ENCODE data around the gene HYCC2.
A peak's percentile ranks its signal among the peaks of the same experiment; 100 is the strongest.
"Not testable (repeated sequence)": the region's sequence is repeated elsewhere in the genome, so short reads cannot be mapped to it uniquely, and the experiment has no call there.

HYCC2 gene

DNA sequence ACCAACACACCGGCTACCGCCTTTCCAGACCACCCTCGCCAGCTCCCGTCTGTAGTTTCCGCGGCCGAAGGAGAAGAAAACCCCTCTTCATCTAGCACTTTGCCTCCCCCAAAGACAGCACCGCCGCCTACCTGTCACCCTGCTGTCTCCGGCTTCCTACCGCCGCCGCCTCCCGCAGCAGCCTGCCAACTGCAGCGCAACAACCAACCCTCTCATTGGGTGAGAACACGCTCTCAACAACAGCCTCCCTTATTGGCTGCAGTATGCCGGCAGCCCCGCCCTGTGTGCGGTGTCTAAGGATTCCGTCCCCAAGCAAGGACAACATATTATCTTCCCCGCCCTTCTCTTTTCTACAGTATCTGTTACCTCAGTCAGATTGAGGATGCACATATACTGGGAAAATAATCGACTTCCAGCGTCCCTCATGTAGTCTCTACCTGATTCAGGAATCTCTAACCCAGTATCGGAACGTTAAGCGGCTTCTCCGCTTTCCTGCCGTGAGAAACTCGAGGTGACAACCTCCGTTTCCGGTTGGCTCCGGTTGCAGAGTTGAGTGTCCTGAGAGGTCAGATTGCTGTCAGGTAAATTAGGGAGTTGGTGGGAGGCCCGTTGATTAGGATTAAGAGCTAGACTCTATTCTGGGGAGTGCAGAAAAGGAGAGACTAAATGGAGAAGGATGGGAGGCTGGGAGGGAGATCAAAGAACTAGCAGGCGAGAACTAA lies at the start of gene HYCC2, which contains the start of gene NDUFB3:
TSS of gene HYCC2 (minus strand) at position 193 of the 722 bp plus-strand sequence. CDS start 47,662 bp downstream, outside the sequence.
TSS of gene NDUFB3 (plus strand) at position 523 of the 722 bp plus-strand sequence. CDS start 6,882 bp downstream, outside the sequence.
- no peaks in the 10 kb centered on the region for H3K9me3 ChIP-seq (ENCODE audit: control insufficient read depth, insufficient read depth, low read depth, low read length)
- no peaks in the 10 kb centered on the region for H3K27me3 ChIP-seq (ENCODE audit: control insufficient read depth, insufficient read depth, low read length)
- peak within 1 kb of the TSS; percentile 82 for H3K4me3 ChIP-seq (ENCODE audit: low read depth, low read length)
- H3K36me3 ChIP-seq (ENCODE audit: control insufficient read depth, insufficient read depth, low read length), result no peaks in the 10 kb centered on the region
- H3K27ac ChIP-seq (ENCODE audit: low read depth, low read length), result peak within 1 kb of the TSS; percentile 96
- H3K4me1 ChIP-seq (ENCODE audit: control insufficient read depth, insufficient read depth, low read length), result peaks cover 7% of the 10 kb centered on the region; the same call in 1 of the 2 replicates
- H3K9ac ChIP-seq (ENCODE audit: low read length), result peak within 1 kb of the TSS; percentile 92

DNA sequence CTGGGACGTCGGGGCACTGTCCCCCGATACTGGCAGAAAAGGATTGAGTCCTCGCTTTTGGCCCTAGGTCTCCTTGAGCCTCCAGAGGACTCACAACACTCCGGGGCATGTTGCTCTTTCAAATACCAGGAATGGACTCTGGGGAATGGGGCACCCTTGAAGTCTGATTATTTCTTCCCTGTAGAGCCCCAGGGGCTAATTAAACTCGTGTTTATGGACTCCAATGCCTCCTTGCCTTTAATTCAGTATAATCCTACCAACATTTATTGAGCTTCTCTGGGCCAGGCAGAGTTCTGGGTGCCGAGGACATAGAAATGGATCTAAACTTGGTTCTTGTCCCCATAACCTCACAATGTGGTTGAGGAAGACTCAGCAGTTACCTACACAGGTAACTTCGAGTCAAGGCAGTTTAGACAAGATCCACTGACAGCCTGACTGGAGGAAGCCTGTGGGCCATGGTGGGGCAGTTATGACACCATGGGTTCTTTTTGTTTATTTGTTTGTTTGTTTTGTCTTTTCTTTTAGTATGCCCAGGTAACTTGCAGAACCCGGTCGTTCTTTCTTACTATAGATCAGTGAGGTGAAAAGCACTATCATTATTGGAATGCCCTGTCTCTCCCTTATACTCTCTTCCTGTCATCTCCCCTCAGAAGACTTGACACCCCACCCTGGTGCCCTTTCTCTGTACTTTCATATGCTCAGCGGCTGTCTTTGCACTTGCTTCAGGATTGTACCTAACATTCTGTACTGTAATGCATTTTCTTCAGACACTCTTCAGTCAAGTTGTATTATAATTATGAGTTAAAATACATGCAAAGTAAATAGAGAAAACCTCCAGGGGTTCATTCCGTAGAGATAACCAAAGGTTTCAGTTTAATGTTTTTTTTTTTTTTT lies 47.7 kb upstream of the HYCC2 start:
- Histone ChIP-seq H3K27me3 (ENCODE audit: control insufficient read depth, insufficient read depth, low read length) (no peaks in the 10 kb centered on the region), H3K9ac (ENCODE audit: low read length) (peak overlapping the region; percentile 73), H3K4me3 (ENCODE audit: low read depth, low read length) (peak overlapping the region; percentile 72), H3K36me3 (ENCODE audit: control insufficient read depth, insufficient read depth, low read length) (no peaks in the 10 kb centered on the region), H3K9me3 (ENCODE audit: control insufficient read depth, insufficient read depth, low read depth, low read length) (0 out of 2 replicates have a peak, but pooled peaks cover 3% of the 10 kb centered on the region), H3K4me1 (ENCODE audit: control insufficient read depth, insufficient read depth, low read length) (peaks cover 24% of the 10 kb centered on the region), H3K27ac (ENCODE audit: low read depth, low read length) (peak overlapping the region; percentile 50; the same call in 1 of the 2 replicates)

DNA sequence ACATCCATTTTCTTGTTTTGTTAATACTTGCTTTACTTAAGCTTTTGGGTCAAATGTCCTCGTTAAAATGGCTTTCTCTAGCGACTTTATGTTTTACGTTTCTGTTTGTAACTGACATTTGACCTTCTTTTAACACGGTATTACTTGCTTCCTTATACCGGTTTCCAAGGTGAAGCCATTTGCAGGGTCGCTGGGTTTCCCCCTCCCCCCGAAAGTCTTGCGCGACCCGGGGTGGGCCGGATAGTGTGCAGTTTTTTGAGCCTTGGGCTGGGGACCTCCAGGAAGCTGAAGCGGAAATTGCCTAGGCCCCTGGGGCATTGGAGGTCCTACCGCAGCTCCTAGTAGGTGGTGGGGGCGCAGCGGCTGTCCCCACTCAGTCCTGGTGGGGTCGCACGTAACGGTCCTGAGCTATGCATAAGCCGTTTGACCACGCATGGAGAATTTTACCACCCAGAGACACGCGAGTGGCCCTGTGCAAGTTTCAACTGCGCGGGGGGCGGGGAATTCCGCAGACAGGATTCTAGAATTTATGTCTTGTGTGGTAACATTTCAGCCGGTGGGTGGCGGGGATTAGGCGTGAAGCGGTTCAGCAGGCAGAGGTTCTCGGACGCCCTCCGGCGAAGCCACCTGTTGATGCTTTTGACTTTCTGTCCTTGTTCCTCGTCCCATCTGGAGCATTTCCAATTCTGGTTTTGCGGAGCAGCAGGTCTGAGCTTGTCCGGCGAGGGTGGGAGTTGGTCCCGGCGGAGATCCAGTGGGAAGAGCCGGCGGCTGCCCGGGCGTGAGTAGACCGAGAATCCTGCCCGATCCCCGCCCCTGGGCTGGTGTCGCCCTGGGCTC lies 46.9 kb upstream of the HYCC2 start:
- peak overlapping the region; percentile 50; the same call in 1 of the 2 replicates for H3K27ac ChIP-seq (ENCODE audit: low read depth, low read length)
- no peaks in the 10 kb centered on the region for H3K27me3 ChIP-seq (ENCODE audit: control insufficient read depth, insufficient read depth, low read length)
- H3K9me3 ChIP-seq (ENCODE audit: control insufficient read depth, insufficient read depth, low read depth, low read length), result 0 out of 2 replicates have a peak, but pooled peaks cover 3% of the 10 kb centered on the region
- H3K9ac ChIP-seq (ENCODE audit: low read length), result peak overlapping the region; percentile 73
- H3K4me1 ChIP-seq (ENCODE audit: control insufficient read depth, insufficient read depth, low read length), result peaks cover 24% of the 10 kb centered on the region
- no peaks in the 10 kb centered on the region for H3K36me3 ChIP-seq (ENCODE audit: control insufficient read depth, insufficient read depth, low read length)
- H3K4me3 ChIP-seq (ENCODE audit: low read depth, low read length), result peak overlapping the region; percentile 72

DNA sequence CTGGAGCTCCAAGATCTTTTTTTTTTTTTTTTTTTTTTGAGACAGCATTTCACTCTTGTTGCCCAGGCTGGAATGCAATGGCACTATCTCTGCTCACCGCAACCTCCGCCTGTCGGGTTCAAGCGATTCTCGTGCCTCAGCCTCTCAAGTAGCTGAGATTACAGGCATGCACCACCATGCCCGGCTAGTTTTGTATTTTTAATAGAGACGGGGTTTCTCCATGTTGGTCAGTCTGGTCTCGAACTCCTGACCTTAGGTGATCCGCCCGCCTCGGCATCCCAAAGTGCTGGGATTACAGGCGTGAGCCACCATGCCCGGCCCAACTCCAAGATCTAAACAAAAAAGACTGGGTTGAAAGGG lies 46.2 kb upstream of the HYCC2 start:
- not testable (repeated sequence) for H3K9me3 ChIP-seq (ENCODE audit: control insufficient read depth, insufficient read depth, low read depth, low read length); H3K27me3 ChIP-seq (ENCODE audit: control insufficient read depth, insufficient read depth, low read length); H3K36me3 ChIP-seq (ENCODE audit: control insufficient read depth, insufficient read depth, low read length)
- Histone ChIP-seq H3K27ac (ENCODE audit: low read depth, low read length) (peak overlapping the region; percentile 3; the same call in 1 of the 2 replicates), H3K4me3 (ENCODE audit: low read depth, low read length) (peak overlapping the region; percentile 72), H3K9ac (ENCODE audit: low read length) (peak overlapping the region; percentile 73), H3K4me1 (ENCODE audit: control insufficient read depth, insufficient read depth, low read length) (peaks cover 24% of the 10 kb centered on the region)

DNA sequence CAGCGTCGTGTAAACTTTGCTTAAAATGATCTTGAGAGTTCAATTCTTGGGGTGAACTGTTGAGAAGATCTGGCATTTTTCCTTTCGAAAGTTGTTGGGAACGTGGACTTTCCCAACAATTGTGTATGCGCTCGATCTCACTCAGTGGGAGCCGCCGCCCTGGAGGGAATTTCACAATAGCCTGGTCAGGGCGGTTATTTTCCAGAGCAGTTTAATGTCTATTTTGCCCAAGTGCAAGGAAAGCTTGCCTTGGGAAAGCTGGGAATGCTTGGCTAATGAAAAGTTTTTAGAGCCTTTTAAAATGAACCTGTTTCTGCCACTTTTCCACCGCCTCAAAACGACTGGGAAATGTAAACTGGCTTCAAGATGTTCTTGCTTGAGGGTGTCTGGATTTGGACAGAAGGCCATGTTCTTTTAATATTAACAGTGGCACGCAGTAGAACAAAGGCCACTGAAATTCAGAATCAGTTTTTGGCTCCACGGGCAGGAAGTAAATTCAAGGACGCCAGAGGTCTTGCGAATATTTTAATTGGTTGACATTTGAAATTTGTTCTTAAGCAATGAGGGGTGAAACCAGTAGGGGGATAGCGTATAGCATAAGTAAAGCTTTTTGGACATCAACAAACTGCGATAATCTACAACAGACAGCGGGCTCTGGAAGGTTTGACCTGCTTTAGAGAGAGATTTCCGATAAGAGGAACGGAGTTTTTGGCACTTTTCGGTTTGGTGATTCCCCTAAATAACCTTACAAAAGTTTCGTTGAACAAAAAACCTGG lies 45.7 kb upstream of the HYCC2 start:
- peak overlapping the region; percentile 56 for H3K4me3 ChIP-seq (ENCODE audit: low read depth, low read length)
- peak overlapping the region; percentile 3 for H3K27ac ChIP-seq (ENCODE audit: low read depth, low read length)
- peak overlapping the region; percentile 74 for H3K9ac ChIP-seq (ENCODE audit: low read length)
- no peaks in the 10 kb centered on the region for H3K36me3 ChIP-seq (ENCODE audit: control insufficient read depth, insufficient read depth, low read length)
- H3K9me3 ChIP-seq (ENCODE audit: control insufficient read depth, insufficient read depth, low read depth, low read length), result 0 out of 2 replicates have a peak, but pooled peaks cover 3% of the 10 kb centered on the region
- no peaks in the 10 kb centered on the region for H3K27me3 ChIP-seq (ENCODE audit: control insufficient read depth, insufficient read depth, low read length)
- peaks cover 22% of the 10 kb centered on the region for H3K4me1 ChIP-seq (ENCODE audit: control insufficient read depth, insufficient read depth, low read length)

DNA sequence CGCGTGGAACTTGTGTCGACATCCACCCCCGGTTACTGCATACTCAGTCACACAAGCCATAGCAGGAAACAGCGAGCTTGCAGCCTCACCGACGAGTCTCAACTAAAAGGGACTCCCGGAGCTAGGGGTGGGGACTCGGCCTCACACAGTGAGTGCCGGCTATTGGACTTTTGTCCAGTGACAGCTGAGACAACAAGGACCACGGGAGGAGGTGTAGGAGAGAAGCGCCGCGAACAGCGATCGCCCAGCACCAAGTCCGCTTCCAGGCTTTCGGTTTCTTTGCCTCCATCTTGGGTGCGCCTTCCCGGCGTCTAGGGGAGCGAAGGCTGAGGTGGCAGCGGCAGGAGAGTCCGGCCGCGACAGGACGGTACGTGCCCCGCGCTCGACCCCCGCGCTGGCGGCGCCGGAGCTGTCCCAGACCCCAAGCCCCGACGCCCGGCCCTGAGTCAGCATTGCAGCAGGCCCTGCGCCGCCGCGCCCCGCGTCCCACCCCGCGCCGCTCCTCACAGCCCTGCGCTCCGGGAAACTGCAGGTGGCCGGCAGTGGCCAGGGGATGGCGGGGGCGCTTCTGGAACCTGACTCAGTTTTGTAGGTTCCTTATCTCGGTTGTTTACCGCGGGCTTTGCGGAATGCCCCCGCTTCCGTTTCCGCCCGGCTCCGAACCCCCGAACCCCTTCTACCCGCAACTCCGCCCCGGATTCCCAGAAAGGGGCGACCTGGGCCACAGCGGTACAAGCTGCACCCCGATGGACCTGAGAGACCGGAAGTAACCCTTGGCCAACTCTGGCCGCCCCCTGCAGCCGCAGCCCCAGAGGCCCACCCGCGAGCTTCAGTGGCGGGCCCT lies 44.9 kb upstream of the HYCC2 start, which contains the start of gene CFLAR:
TSS of gene CFLAR (plus strand) at position 50 of the 844 bp plus-strand sequence. CDS start 13,702 bp downstream, outside the sequence.
- H3K4me1 ChIP-seq (ENCODE audit: control insufficient read depth, insufficient read depth, low read length), result peaks cover 22% of the 10 kb centered on the region
- H3K9me3 ChIP-seq (ENCODE audit: control insufficient read depth, insufficient read depth, low read depth, low read length), result 0 out of 2 replicates have a peak, but pooled peaks cover 3% of the 10 kb centered on the region
- H3K36me3 ChIP-seq (ENCODE audit: control insufficient read depth, insufficient read depth, low read length), result no peaks in the 10 kb centered on the region
- peak within 1 kb of the TSS; percentile 74 for H3K9ac ChIP-seq (ENCODE audit: low read length)
- peak within 1 kb of the TSS; percentile 3 for H3K27ac ChIP-seq (ENCODE audit: low read depth, low read length)
- no peaks in the 10 kb centered on the region for H3K27me3 ChIP-seq (ENCODE audit: control insufficient read depth, insufficient read depth, low read length)
- peak within 1 kb of the TSS; percentile 56 for H3K4me3 ChIP-seq (ENCODE audit: low read depth, low read length)

DNA sequence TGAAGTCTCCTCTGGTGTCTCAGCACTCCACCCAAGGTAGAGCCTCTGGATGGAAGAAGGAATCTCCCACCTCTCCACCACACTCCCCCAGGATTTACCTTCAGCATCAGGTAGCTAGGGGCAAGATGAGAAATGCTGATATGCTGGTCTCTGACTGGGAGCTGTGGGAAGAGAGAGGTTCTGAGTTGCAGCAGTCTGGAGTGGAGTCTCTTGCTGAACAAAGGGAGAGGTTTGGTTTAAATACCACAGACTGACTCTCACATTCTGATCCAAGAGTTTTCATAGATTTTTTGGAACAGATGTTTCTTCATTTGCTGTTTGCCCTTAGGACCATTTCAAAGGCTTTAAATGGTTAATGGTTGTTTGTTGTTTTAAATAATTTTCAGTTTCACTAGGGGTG lies 43.4 kb upstream of the HYCC2 start:
- H3K27ac ChIP-seq (ENCODE audit: low read depth, low read length), result no peak overlapping the region
- 0 out of 2 replicates have a peak, but pooled peaks cover 3% of the 10 kb centered on the region for H3K9me3 ChIP-seq (ENCODE audit: control insufficient read depth, insufficient read depth, low read depth, low read length)
- no peak overlapping the region for H3K4me3 ChIP-seq (ENCODE audit: low read depth, low read length)
- no peak overlapping the region for H3K9ac ChIP-seq (ENCODE audit: low read length)
- H3K4me1 ChIP-seq (ENCODE audit: control insufficient read depth, insufficient read depth, low read length), result peaks cover 22% of the 10 kb centered on the region
- no peaks in the 10 kb centered on the region for H3K36me3 ChIP-seq (ENCODE audit: control insufficient read depth, insufficient read depth, low read length)
- no peaks in the 10 kb centered on the region for H3K27me3 ChIP-seq (ENCODE audit: control insufficient read depth, insufficient read depth, low read length)

DNA sequence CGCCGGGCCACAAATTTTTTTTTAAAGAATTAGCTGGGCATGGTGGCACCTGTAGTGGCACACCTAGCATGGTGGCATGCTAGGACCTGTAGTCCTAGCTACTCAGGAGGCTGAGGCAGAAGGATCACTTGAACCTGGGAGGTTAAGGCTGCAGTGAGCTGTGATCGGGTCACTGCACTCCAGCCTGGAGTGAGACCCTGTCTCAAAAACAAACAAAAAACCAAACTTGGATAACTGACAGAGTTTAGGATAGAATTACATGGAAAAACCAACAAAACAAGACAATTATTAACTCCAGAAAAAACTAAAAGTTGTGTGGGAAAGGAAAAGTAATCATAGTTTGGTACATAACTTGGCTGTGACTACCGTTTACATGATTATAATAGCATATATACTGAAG lies 42.9 kb upstream of the HYCC2 start:
- Histone ChIP-seq H3K9ac (ENCODE audit: low read length) (no peak overlapping the region), H3K27ac (ENCODE audit: low read depth, low read length) (no peak overlapping the region), H3K9me3 (ENCODE audit: control insufficient read depth, insufficient read depth, low read depth, low read length) (0 out of 2 replicates have a peak, but pooled peaks cover 3% of the 10 kb centered on the region), H3K4me3 (ENCODE audit: low read depth, low read length) (no peak overlapping the region), H3K36me3 (ENCODE audit: control insufficient read depth, insufficient read depth, low read length) (no peaks in the 10 kb centered on the region), H3K4me1 (ENCODE audit: control insufficient read depth, insufficient read depth, low read length) (peaks cover 20% of the 10 kb centered on the region), H3K27me3 (ENCODE audit: control insufficient read depth, insufficient read depth, low read length) (no peaks in the 10 kb centered on the region)

DNA sequence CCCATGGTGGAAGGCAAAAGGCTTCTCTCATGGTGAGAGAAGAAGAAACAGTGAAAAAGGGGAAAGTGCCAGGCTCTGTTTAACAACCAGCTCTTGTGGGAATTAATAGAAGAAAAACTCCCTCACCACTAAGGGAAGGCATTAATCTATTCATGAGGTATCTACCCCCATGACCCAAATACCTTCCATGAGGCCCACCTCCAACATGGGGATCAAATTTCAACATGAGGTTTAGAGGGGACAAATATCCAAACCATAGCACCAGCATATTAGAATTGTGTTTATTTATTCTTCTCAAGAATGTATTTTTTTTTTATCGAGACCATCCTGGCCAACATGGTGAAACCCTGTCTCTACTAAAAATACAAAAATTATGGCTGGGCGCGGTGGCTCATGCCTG lies 39.6 kb upstream of the HYCC2 start:
- 0 out of 2 replicates have a peak, but pooled peaks cover 3% of the 10 kb centered on the region for H3K9me3 ChIP-seq (ENCODE audit: control insufficient read depth, insufficient read depth, low read depth, low read length)
- H3K27ac ChIP-seq (ENCODE audit: low read depth, low read length), result no peak overlapping the region
- H3K36me3 ChIP-seq (ENCODE audit: control insufficient read depth, insufficient read depth, low read length), result no peaks in the 10 kb centered on the region
- H3K27me3 ChIP-seq (ENCODE audit: control insufficient read depth, insufficient read depth, low read length), result no peaks in the 10 kb centered on the region
- H3K4me1 ChIP-seq (ENCODE audit: control insufficient read depth, insufficient read depth, low read length), result no peaks in the 10 kb centered on the region
- no peak overlapping the region for H3K9ac ChIP-seq (ENCODE audit: low read length)
- H3K4me3 ChIP-seq (ENCODE audit: low read depth, low read length), result no peak overlapping the region
